Activated T-cell treated with anti-CD3 and anti-CD28 coated beads, Interleukin-2, amount 50 U/mL, for 1 hour (primary cell): ENCODE measurements around the gene MPZL1.

Source experiments
- DNase-seq: peaks from one replicate; pipeline ENCODE4 v3.0.0-alpha.2; 2020

Gene MPZL1

GRCh38 chr1:167751676-167752075 lies 29.9 kb downstream of the MPZL1 start:
- DNase-seq, result no peak

GRCh38 chr1:167752219-167752985 lies 30.6 kb downstream of the MPZL1 start:
- no peak for DNase-seq

- DNase-seq, result no peak
These were observed 33.9 kb downstream of the MPZL1 start for GRCh38 chr1:167755654-167756053.

- DNase-seq, result no peak
These were observed 35.1 kb downstream of the MPZL1 start for GRCh38 chr1:167756730-167757405.

- DNase-seq, result no peak
These were observed 35.9 kb downstream of the MPZL1 start for GRCh38 chr1:167757433-167758309.

GRCh38 chr1:167761400-167761799 lies 39.6 kb downstream of the MPZL1 start:
- no peak for DNase-seq

GRCh38 chr1:167762061-167762746 lies 40.4 kb downstream of the MPZL1 start:
- no peak for DNase-seq

GRCh38 chr1:167763525-167764220 lies 41.9 kb downstream of the MPZL1 start:
- no peak for DNase-seq

- DNase-seq, result no peak
These were observed 42.9 kb downstream of the MPZL1 start for GRCh38 chr1:167764458-167765330.

GRCh38 chr1:167765496-167765895 lies 43.7 kb downstream of the MPZL1 start:
- no peak for DNase-seq

GRCh38 chr1:167766538-167766937 lies 44.8 kb downstream of the MPZL1 start:
- no peak for DNase-seq

- no peak for DNase-seq
These were observed 46.0 kb downstream of the MPZL1 start for GRCh38 chr1:167767761-167768160.

GRCh38 chr1:167770127-167770526 lies 48.3 kb downstream of the MPZL1 start:
- no peak for DNase-seq

- DNase-seq, result no peak
These were observed 50.7 kb downstream of the MPZL1 start for GRCh38 chr1:167772436-167772835.

- DNase-seq, result no peak
These were observed 51.7 kb downstream of the MPZL1 start for GRCh38 chr1:167773516-167773915.

- DNase-seq, result no peak
These were observed 52.9 kb downstream of the MPZL1 start for GRCh38 chr1:167774710-167775109.

GRCh38 chr1:167775178-167775577 lies 53.4 kb downstream of the MPZL1 start:
- no peak for DNase-seq

GRCh38 chr1:167776151-167776550 lies 54.4 kb downstream of the MPZL1 start:
- no peak for DNase-seq

- DNase-seq, result no peak
These were observed 55.0 kb downstream of the MPZL1 start for GRCh38 chr1:167776616-167777268.

GRCh38 chr1:167777269-167777650 lies 55.5 kb downstream of the MPZL1 start:
- no peak for DNase-seq

- DNase-seq, result no peak
These were observed 59.8 kb downstream of the MPZL1 start for GRCh38 chr1:167781558-167781957.
